Measurements from ENCODE around the gene AGPS.

The AGPS gene

DNA sequence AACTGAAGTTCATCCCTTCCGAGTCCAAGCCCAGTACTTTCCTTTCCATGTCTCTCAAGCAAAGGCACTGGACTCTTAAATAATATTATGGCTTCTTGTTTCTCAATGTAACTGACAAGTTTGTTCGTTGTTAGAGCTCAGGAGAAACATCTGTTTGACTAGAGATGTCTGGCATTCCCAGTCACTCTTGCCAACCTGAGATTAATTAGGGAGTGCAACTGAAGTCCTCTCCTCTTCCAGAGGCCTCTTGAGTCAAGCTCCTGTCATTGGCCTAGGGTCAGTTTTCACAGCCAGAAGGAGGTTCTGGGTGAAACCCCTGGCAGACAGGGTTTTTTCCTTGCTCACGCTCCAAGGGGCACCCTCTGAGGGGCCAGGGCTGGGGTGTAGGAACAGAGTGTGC lies 196.1 kb downstream of the AGPS start:
- peaks cover 2% of the 10 kb centered on the region for H3K4me1 ChIP-seq
- TF ChIP-seq, protein P1, sequence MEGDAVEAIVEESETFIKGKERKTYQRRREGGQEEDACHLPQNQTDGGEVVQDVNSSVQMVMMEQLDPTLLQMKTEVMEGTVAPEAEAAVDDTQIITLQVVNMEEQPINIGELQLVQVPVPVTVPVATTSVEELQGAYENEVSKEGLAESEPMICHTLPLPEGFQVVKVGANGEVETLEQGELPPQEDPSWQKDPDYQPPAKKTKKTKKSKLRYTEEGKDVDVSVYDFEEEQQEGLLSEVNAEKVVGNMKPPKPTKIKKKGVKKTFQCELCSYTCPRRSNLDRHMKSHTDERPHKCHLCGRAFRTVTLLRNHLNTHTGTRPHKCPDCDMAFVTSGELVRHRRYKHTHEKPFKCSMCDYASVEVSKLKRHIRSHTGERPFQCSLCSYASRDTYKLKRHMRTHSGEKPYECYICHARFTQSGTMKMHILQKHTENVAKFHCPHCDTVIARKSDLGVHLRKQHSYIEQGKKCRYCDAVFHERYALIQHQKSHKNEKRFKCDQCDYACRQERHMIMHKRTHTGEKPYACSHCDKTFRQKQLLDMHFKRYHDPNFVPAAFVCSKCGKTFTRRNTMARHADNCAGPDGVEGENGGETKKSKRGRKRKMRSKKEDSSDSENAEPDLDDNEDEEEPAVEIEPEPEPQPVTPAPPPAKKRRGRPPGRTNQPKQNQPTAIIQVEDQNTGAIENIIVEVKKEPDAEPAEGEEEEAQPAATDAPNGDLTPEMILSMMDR (IDR thresholded peaks at IDR 0.05; ENCODE audit: low read depth, low read length), result no peak
- H3K4me3 ChIP-seq (ENCODE audit: low read depth, low read length), result no peak overlapping the region
- no peak for DNase-seq
- H3K27me3 ChIP-seq, result no peaks in the 10 kb centered on the region
- H3K36me3 ChIP-seq, result no peaks in the 10 kb centered on the region
- no peaks in the 10 kb centered on the region for H3K9me3 ChIP-seq

- TF ChIP-seq, protein P1 (IDR thresholded peaks at IDR 0.05; ENCODE audit: low read depth, low read length), result no peak
- peaks cover 4% of the 10 kb centered on the region for H3K4me1 ChIP-seq
Observed at GRCh38 chr2:177589186-177589585, 196.6 kb downstream of the AGPS start.

DNA sequence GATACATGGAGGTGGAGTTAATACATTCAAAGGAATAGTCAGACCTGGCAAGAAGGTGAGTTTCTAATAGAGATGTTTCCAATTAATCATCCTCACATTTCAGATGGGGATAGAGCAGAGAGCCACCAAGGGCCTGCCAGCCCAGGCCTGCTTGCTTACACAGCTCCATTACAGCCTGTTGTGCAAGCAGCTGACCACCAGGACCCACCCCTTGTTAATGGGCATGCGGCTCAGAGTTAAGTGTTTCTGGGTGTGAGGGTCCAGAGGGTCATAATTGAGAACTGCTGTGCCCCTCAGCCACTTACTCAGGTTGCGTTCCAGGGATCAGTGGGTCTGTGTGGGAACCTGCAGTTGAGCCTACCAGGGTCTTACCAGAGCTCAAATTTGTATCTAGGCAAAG lies 199.8 kb downstream of the AGPS start:
- Histone ChIP-seq H3K36me3 (no peaks in the 10 kb centered on the region), H3K4me1 (peaks cover 4% of the 10 kb centered on the region), H3K9me3 (no peaks in the 10 kb centered on the region), H3K4me3 (ENCODE audit: low read depth, low read length) (no peak overlapping the region), H3K27me3 (no peaks in the 10 kb centered on the region)
- TF ChIP-seq, protein P1 (IDR thresholded peaks at IDR 0.05; ENCODE audit: low read depth, low read length), result no peak
- no peak for DNase-seq

More at GRCh38 chr2:177589186-177589585, 196.6 kb downstream of the AGPS start:
- no peak overlapping the region for H3K4me3 ChIP-seq (ENCODE audit: low read depth, low read length)
- H3K9me3 ChIP-seq, result no peaks in the 10 kb centered on the region
- H3K27me3 ChIP-seq, result no peaks in the 10 kb centered on the region
- H3K36me3 ChIP-seq, result no peaks in the 10 kb centered on the region
- DNase-seq, result no peak

- DNase-seq, result no peak
Observed at GRCh38 chr2:177592945-177593344, 200.4 kb downstream of the AGPS start.

GRCh38 chr2:177593402-177593801 lies 200.8 kb downstream of the AGPS start:
- no peak overlapping the region for H3K4me3 ChIP-seq (ENCODE audit: low read depth, low read length)
- no peaks in the 10 kb centered on the region for H3K36me3 ChIP-seq
- H3K9me3 ChIP-seq, result no peaks in the 10 kb centered on the region
- DNase-seq, result no peak
- TF ChIP-seq, protein P1 (IDR thresholded peaks at IDR 0.05; ENCODE audit: low read depth, low read length), result no peak
- H3K27me3 ChIP-seq, result no peaks in the 10 kb centered on the region
- peaks cover 4% of the 10 kb centered on the region for H3K4me1 ChIP-seq

More at GRCh38 chr2:177592945-177593344, 200.4 kb downstream of the AGPS start:
- H3K27me3 ChIP-seq, result no peaks in the 10 kb centered on the region
- peaks cover 4% of the 10 kb centered on the region for H3K4me1 ChIP-seq
- H3K36me3 ChIP-seq, result no peaks in the 10 kb centered on the region
- TF ChIP-seq, protein P1 (IDR thresholded peaks at IDR 0.05; ENCODE audit: low read depth, low read length), result no peak
- no peak overlapping the region for H3K4me3 ChIP-seq (ENCODE audit: low read depth, low read length)
- no peaks in the 10 kb centered on the region for H3K9me3 ChIP-seq

Measured in BE2C (cell line).